GM12874 (cell line): ENCODE measurements around the gene TSLP.

Experiments used
- CTCF ChIP-seq: IDR thresholded peaks from 2 replicates; pipeline ENCODE4 v1.5.1; 2011; ENCODE audit warnings: low read depth, mild to moderate bottlenecking, control low read depth, low read length, moderate library complexity; ENCODE audit not compliant: insufficient read depth

TSLP gene

DNA sequence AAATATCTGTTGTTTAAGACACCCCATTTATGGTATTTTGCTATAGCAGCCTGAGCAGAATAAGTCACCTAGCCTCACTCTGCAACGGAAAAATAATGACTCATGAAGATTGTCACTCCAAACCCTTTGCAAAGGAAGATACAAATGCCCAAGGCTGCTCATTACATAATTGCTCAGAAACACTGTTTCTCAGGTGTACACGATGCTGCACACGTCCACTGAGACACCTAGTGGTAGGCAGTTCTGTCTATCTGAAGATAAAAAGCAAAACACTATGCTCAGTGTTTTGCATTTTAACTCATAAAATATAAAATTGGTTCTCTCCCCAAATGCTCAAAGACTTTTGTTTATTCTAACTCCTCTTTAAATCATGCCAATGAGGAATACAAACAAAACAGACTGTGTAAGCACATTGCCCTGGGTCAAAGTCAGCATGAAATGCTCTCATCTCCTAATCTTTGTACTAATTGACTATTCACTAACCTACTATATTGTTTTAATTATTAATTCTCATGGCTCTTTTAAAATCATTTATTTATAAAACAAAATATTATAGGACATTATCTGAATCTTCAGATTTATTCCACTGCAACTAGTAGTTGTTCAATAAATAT, 7.7 kb upstream of the TSLP start:
- peak; percentile 51 for TF ChIP-seq CTCF

GRCh38 chr5:111066261-111066938, 5.1 kb upstream of the TSLP start:
- no peak for TF ChIP-seq CTCF

- TF ChIP-seq CTCF = no peak
Measured at GRCh38 chr5:111068213-111068612, 3.3 kb upstream of the TSLP start.

DNA sequence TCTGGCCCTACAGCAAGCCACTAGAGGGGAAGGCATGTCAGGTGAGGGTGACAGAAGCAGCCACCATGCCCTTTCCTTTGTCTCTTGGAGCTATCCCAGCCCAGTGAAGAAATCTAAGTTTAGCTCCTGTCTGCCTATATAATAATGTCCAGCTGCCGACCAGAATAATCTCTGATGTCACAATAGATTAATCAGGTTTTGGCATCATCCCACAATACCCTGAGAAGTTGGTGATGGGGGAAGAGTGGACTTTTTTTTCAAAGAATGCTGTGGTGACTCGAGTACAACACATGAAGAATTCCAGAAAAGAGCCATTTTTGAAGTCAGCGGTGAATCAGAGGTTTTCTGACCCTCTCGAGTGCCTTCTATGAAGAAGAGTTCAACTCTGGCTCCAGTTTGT, 1.7 kb upstream of the TSLP start:
- no peak for TF ChIP-seq CTCF

DNA sequence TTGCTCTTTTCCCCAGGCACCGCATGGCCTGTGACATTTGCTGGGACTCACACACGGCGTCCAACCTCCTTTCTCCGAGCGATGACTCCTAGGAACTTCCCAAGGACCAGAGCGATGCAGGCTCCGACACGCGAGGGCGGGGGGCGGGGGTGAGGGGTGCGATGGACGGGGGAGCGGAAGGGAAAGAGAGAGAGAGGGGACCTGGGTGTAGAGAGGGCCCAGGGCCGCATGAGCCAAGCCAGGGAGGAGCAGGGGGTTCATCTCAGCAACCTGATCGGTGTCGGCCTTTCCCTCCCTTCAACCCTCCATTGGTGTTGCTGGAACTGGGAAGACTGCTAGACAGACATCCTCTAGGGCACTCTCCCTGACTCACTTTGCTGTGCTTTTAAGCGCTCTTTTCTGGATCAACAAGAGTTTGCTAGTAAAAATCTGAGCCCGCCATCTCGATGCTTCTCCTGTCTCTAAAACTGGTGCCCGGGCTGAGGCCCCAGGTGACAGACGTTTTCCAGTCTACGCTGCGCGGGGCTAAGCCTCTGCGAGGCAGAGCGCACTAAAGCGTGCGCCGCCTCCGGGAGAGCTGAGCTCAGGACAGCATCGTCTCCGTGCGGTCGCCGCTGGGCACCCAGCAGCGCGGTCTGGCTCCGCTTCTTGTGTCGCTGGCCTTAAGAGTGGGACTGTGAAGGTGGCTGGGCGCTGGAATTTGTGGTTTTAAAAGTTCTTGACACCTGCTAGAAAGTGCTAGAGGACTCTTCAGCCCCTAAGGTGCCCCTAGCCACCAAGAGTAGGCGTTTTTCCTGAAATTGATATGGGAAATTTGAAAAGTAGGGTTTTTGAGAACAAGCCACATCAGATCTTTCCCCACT, 1.0 kb upstream of the TSLP start:
- TF ChIP-seq CTCF = no peak

GRCh38 chr5:111072949-111073682, 1.6 kb downstream of the TSLP start:
- 0 out of 2 replicates have a peak, but pooled peaks have one; percentile 4 for TF ChIP-seq CTCF

GRCh38 chr5:111074244-111074643, 2.7 kb downstream of the TSLP start:
- TF ChIP-seq CTCF = no peak
